Gastroesophageal sphincter (tissue), 3 donors: ENCODE data around the gene ALDH18A1.

ENCODE experiments used
- POLR2A ChIP-seq, 2 donors: fragments of 450-650 bp; IDR thresholded peaks; one replicate each; pipeline ENCODE4 v1.6.1; 2017; ENCODE audit warnings: antibody characterized with exemption in 2 of 2, mild to moderate bottlenecking in 2 of 2, moderate library complexity in 1 of 2
- POLR2AphosphoS5 ChIP-seq: sonication (generic); formaldehyde crosslinking; IDR thresholded peaks from one replicate; pipeline ENCODE4 v1.6.1; 2017; ENCODE audit warnings: antibody characterized with exemption
- TF ChIP-seq, protein P1 (sequence below), 4 experiments: fragments of 200-600 bp in 2 of 4; fragments of 450-650 bp in 2 of 4; sonication (generic) in 1 of 4; IDR thresholded peaks; one replicate each; pipeline ENCODE4 v1.5.1; 2017 to 2019; ENCODE audit warnings: antibody characterized with exemption in 4 of 4, mild to moderate bottlenecking in 2 of 4, moderate library complexity in 2 of 4

DNA sequence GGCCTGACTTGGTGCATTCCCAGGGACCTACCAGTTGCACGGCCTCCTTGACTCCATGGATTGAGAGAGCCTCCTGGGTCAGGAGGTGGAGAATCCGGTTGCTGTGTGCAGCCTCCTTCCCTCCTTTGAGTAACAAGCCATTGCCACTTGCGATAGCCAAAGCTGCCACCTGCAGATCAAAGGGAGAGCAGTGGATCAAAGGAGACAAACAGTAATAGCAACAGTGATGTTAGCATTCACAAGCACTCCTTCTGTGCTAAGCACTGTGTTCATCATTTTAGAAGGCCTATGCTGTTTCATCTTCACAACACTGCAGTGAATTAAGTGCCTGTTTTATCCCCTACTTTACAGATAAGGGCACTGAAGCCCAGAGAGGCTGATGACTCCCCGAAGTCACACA, 40.1 kb downstream of the ALDH18A1 start:
- TF ChIP-seq, protein P1, sequence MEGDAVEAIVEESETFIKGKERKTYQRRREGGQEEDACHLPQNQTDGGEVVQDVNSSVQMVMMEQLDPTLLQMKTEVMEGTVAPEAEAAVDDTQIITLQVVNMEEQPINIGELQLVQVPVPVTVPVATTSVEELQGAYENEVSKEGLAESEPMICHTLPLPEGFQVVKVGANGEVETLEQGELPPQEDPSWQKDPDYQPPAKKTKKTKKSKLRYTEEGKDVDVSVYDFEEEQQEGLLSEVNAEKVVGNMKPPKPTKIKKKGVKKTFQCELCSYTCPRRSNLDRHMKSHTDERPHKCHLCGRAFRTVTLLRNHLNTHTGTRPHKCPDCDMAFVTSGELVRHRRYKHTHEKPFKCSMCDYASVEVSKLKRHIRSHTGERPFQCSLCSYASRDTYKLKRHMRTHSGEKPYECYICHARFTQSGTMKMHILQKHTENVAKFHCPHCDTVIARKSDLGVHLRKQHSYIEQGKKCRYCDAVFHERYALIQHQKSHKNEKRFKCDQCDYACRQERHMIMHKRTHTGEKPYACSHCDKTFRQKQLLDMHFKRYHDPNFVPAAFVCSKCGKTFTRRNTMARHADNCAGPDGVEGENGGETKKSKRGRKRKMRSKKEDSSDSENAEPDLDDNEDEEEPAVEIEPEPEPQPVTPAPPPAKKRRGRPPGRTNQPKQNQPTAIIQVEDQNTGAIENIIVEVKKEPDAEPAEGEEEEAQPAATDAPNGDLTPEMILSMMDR (IDR thresholded peaks at IDR 0.05): no peak
- TF ChIP-seq POLR2A (IDR thresholded peaks at IDR 0.05): no peak
- no peak for TF ChIP-seq POLR2AphosphoS5
